NCI-H524 (cell line): ENCODE results near the gene CRABP1.

ENCODE experiments used
- DNase-seq, 2 experiments: peaks; one replicate each; lab custom pipeline; 2025; lab: John Stamatoyannopoulos, UW

CRABP1 gene

GRCh38 chr15:78340231-78341056 is at the start of gene CRABP1:
CRABP1 (plus strand) TSS chr15:78340353; CDS start chr15:78340429, 76 bp downstream.
- DNase-seq: peak; percentile 52 to 75

DNA sequence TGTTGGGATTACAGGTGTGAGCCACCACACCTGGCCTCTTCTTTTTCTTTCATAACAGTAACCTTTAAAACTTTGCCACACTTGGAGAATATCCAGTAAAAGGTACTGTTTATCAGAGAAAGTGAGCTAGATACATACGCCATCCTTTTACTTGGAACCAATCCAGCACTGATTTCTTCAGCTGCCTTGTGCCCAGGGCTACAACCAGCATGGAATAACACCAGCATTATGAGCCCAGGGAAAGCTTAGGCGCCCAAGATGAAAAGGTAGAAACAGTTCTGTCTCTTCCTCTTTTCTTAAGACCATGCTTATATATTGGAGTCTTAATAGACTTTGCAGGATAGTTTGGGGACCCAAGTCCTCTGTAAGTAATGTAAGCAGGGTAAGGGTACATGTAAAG is 49.1 kb upstream of the CRABP1 start:
- DNase-seq: no peak

DNA sequence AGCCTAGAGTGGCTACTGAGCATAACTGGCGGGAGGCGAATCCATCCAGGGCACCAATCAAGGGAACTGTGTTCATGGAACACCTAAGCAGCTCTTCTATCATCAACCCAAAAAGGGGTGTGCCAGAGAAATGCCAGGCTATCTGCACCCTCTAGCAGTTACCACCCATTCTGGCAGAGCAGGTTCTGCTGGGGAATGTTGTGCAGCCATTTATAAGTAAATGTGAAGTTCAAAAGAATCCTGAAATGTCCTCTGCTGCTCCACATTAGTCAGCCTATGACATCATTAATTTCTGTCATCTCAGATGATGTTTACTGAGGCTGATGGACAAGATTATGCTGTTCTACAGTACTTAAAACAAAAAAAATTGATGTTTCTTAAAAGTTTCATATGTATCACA is 48.5 kb upstream of the CRABP1 start:
- DNase-seq: no peak

DNA sequence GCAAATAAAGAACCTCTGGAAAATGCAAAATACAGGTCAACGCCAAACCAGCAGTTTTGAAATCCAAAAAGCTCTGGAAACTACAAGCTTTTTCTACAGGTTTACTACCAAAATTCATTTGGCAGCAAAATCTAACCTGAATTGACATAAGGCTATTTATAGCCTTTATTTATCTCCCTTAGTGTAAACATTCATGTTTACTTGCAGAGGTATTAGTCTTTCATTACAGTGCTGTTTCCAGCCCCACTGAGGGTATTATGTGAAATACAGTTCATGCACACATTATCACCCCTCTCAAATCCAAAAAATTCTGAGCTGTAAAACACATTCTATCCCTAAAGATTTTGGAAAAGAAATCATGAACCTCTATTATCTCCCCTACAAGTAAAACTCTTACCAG is 47.9 kb upstream of the CRABP1 start:
- DNase-seq: no peak

DNA sequence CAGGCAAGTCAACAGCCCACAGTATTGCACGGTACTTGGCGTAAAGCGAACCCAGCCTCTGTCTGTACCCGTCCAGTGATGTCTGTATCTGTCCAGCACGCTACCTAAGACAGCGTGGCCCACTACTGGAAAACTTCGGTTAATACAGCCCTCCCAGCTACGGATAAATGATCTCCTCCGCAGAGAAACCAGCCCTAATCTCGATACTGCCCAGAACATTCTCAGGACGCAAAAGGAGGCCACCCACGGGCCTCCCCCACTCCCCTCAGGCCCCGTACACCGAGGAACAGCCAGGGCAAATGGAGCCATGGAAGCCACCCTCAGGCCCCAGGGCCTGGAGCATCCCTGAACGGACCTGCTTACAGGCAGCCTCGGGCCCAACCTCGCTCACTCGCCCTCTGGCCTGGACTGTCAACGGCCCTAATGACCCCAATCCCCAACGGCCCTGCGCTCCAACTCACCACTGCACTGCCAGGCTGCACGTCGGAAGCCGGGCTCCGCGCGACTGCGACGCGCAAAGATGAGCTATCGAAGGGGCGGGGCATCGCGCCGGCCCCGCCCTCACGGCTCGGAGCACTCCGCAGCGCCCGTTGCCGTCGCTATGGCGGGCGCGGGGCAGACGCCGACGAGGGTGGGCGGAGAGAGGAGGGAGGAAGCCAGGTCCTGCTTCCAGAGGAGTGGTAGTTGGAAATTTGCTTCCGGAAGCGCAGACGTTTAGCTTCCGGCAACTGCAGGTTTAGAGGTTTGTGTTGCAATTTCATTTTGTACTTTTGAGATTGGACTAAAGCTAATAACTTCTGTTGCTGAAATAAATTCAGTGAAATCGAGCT is 40.8 kb upstream of the CRABP1 start, which contains the start of gene SKIC8:
Gene SKIC8, minus strand, starts transcription at position 509 of the 830 bp plus-strand sequence. CDS start 3,923 bp downstream, outside the sequence.
- peak; percentile 89 to 97 for DNase-seq

DNA sequence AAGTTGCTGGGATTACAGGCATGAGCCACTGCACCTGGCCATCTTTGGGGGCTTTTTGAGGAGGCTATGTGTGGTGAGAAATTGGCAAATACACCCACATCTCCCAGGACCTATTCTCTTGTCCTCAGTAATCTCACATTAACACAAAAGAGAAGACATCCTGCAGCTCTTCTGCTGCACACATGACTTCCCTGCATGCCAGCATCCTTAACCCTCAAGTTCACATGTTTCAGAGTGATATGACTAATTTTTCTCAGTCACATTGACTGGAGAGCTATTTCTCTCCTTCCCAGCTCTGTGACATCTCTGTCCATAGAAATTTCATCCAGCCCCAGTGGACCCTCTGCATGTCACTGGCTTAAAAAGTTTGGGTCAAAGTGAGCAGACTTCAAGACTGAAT is 38.8 kb upstream of the CRABP1 start:
- DNase-seq: no peak

DNA sequence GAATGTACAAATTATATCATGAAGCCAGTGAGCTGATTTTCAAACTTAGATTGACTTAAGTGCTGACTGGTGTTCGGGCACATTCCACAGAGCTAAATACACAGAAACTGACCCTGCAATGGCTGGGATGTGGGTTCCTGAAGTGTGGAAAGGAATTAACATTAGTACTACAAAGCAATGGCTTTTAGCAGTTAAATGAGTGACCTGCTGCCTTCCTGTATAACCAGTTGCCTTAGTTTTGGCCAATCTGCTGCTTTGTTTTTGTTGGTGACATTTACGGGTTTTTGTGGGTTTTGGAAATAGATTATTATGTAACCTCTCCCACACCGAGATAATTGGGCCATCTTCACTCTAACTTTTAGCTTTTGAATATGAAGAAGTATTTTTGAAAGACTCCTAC is 38.3 kb upstream of the CRABP1 start:
- DNase-seq: no peak

DNA sequence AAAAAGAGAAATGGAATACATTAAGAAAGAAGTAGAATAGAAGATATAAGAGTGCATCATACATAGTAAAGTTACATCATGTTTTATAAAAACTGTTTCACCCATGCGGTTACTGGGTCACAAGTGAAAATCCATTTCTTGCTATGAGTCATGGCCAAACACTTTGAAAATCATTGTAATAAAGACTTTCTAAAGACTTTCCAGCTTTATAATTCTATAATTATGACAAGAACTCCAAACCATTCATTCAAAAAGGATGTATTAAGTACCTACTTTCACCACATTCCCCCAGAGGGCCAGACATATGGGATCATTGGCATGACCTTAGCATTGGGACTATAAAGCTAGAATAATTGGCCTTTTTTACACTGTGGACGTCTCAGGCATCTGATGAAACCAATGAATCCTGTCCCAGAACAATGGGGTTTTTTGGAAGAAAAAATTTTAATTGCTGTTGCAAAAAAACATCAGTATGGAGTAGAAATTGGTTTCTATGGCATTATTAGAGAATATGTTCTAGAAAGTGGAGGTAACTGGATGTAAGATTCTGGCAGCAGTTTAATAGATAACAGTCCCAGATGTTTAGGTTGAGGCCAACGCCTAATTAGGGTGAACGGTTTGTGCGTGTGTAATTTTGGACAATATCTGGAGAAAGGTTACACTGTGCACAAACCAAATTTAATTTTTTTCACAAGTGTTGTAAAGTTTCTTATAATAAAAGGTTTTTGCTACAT is 37.4 kb upstream of the CRABP1 start:
- DNase-seq: no peak

DNA sequence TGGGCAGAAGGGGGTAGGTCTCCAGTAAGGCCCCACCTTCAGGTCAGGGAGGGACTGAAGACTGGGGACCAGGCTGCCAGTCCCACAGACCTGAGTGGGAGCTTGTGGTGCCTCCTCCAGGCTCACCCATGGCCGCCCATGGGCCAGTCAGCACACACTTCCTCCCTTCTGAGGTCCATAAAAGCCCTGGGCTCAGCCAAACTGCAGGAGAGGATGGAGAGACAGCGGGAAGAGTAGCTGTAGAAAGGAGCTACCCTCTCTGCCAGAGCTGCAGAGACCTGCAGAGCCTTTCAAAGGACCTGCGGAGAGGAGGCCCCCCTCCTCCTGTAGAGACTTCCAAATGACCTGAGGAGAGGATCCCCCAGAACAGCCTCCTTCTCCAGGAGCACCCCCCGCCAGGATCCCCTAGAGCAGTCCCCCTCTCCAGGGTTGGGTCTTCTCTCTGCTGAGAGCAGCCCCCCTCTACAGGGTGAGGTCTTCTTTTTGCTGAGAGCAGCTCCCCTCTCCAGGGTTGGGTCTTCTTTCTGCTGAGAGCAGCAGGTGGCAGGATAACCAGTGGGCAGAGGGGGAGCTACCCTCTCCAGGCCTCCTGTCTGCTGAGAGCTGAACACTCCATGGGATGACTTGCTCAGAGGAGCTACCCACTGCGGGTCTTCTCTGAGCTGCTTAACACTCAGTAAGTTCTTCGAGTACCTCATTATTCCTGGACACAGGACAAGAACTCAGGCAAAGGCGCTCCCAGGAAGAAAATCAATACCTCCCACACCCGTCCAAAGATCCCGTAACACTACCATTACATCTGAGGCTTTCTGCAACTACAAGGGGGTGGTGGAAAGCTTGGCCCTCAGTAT is 35.7 kb upstream of the CRABP1 start:
- DNase-seq: no peak

GRCh38 chr15:78306176-78306774 is 33.9 kb upstream of the CRABP1 start:
- no peak for DNase-seq

GRCh38 chr15:78307976-78308375 is 32.2 kb upstream of the CRABP1 start:
- DNase-seq: no peak

DNA sequence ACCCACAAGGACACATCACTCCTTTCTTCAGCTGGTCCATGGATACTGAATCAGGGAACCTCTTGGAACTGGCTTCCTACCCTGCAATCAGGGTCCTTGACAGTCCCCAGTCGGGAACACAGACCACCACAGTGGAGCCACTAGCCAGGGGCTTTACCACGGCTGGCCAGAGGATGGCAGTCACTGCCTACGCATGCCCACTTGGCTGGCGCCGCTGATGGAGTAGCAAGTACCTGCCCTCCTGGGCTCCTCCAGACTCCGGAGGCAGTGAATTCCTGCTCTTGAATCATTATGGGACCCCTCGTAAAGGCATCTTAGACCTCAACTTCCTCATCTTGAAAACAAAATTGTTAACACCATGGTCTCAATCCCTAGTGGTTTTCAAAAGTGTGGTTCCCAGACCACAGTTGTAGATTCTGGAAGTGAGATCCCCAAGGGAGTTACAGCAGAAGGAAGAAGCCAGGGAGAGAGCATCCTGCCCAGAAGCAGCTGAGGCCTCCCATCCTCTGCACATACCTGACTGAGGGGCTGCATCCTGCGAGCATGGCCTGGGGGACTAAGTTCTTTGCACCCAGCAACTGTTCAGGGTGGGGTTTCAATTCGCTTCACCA is 31.6 kb upstream of the CRABP1 start:
- DNase-seq: peak; percentile 82 to 89

DNA sequence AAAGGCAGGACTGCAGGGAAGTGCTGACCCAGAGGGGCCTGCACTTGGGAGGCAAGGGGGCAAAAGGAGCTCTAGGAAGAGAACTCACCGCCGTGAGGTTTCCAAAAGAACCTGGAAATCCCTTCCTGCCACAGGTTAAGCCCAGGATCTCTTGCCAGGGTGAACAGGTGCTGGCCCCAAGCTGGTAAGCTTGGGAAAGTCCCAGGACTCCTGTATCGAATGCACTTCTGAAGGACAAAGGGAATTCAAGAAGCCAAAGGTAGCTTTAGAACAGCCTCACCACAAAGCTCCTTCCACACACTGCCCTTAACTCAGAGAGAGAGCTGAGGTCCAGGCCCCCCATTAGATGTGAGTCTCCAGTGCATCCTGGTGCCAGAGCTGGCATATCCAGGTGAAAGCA is 28.9 kb upstream of the CRABP1 start:
- DNase-seq: peak in 1 of 2 experiments; percentile 14

DNA sequence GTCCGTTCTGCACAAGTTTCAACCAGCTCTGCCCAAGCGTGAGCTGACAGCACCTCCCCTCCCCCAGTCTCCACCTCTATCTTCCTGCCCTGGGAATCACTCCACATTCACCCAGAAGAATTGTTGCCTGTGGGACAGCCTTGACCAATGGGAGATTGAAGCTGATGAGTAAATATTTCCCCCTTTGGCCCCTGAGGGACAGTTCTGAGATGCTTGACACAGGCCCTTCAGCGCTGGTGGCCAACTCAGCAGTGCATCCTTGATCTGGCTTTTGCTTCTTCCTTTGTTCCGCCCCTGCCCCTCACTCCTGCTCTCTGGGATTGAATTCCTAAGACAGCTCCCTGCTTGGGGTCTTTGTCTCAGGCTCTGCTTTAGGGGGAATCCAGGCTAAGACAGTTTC is 27.6 kb upstream of the CRABP1 start:
- no peak for DNase-seq

DNA sequence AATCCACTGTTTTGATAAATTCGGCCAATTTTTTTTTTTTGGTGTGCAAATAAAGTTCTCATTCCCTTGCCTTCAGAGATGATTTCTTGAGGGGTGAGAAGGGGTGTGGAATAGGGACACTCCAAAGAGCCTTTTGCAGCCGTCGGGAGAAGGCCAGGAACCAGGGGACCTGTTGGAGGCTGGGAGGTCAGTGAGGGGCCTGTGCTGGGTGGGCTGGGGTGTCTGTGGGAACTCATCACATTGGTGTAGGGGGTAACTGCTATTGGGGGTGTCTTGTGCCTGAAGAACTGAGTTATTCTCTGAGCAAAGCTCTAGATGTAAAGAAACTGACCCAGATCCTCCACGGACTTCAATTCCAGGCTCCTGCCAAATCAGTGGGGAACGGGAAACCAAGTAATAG is 27.2 kb upstream of the CRABP1 start:
- no peak for DNase-seq

- no peak for DNase-seq
These were observed 26.8 kb upstream of the CRABP1 start for GRCh38 chr15:78313383-78313782.

DNA sequence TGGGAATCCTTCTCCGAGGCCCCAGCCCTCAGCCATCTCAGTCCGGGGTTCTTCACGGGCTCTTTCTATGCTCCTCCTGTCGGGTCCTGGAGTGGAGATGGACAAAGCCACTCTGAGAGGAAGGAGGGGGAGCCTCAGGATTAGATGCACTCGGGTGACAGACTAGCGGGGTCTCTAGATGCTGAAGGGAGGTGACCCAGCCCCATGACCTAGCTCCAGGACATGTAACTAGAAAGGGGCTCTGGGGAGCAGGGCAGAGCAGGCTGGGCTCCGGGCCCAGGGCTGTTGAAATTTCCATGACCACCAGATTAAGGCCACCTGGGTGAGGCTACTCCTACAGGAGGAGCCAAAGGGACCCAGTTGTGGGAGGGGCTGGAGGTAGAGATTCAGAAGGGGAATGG is 26.0 kb upstream of the CRABP1 start:
- DNase-seq: no peak

DNA sequence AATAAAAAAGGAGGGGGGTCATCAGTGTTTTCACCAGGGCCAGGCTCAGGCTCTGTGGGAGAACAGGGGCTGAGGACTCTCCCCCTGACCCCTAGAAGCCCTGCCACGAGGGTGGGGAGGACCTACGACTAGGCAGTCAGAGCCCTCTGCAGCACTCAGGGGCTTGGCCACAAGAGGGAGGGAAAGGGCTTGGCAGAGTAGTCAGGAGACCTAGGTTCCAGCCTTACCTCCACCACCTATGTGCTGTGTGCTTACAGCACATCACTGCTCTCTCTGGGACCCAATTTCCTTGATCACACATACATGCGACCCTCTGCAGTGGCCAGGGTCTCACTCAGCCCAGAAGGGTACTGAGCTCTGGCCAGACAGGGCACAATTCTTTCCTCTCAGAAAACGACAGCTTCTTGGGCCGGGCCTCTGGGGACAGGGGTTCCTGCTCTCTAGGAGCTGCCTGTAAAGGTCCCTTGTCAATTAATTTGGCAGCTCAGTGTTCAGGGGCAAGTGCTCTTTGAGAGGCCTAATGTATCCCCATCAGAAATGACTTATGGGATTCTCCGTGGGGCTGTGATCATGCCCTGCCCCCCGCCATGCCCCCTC is 24.4 kb upstream of the CRABP1 start:
- peak; percentile 61 to 84 for DNase-seq

DNA sequence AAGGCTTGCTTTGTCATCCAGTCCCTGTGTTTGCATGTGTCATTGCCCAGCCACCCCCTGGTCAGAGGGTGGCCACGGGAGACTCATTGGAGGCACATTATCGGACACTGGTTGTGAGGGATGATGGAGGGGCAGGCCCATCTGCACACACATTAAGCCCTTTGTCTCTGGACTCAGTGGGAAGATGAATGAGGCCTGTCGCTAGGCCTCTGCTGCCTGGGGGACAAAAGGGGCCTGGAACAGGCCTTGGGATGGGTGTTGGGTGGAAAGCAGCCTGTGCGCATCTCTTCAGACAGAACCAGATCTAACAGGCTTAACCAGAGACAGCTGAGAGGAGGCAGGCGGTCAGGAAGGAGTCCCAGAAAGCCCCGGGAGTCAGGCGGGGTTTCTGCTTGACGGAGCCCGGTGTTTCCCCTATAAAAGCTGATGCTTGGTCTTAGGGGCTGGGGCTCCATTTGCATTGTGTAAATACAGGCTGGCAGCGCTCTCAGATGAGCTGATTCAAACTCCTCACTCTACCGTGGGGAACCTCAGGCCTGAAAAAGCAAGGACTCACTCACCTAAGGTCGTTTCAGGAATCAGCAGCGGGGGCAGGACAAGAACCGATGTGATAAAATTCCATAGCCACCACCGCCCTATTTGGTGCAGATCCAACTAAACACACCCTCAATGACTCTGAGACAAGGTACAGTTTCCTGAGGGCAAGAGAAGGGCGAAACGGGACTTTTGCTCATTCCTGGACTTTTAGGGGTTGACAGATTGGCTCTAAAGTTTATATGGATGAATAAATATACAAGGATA is 23.7 kb upstream of the CRABP1 start:
- DNase-seq: peak; percentile 39 to 59
